NK-92 treated with Interleukin-12 subunit alpha and Interleukin-12 subunit beta, amount 100 ng/mL, for 24 hours (cell line): ENCODE data around the gene ST14.
"Not testable (repeated sequence)": the region's sequence is repeated elsewhere in the genome, so short reads cannot be mapped to it uniquely, and the experiment has no call there.

Experiments
- DNase-seq: peaks from one replicate; lab custom pipeline; 2025; lab: John Stamatoyannopoulos, UW

Gene ST14

DNA sequence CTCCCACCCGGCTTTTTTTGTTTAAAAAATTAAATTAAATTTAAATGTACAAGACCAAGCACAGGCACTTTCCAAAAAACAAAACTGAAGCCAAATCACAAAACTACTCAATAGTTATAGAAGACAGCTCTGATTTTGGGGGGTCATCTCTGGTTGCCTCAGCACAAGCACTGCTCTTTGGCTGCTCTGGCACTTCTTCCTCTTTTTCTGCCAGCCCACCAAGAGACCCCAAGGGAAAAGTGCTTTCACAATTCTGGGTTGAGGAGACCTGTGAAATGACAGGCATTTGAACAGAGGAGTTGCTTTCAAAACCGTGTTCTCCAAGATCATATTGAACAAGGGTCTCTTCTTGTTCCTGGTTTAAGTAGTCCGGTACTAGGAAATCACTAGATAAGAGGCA is 74.3 kb downstream of the ST14 start:
- not testable (repeated sequence) for DNase-seq

DNA sequence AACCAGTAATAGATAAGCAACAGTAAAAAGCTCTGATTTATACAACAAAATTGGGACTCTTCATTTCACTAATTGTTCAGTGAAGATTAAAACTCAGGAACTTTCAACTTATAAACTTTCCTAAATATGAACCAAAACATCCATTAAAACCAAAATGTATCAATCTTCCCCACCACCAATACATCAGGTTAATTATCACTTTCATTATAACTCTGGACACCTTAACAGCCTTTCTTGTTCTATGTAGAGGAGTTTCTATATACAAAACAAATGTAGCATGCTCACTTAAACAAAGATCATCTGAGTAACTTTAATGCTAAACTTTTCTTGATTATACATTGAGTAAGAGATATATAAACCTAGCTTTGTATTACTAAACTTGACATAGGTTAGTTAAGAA is 74.7 kb downstream of the ST14 start:
- DNase-seq: no peak

DNA sequence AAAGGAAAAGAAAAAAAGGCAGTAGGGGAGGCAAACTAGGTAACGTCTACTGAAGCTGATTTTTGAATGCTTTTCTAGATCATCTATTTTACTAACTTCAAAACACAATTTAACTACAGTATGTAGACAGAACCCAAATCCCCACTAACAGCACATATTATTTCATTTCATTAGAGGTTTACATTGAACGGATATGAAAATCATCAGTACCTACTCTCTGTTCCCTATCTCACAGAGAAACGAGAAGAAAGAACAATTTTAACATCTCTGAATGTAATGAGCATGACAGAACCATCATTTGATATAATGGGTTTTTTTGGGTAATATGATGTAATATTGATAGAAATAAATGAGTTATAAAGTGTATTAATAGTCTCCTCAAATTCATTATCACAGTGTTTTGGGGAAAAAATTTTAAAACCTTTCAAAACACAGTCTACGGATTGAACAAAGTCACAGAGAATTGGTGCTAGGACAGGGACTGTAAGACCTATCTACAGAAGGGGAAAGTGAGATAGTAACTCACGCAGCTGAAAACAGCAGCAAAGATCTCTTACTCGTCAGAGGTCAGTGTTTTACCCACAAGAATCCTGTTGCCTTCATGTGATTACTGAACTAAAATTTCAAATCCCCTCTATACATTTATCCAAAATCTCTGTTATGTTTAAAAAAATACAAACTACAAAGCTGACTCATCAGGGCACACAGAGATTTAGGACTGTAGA is 77.9 kb downstream of the ST14 start:
- DNase-seq: no peak

DNA sequence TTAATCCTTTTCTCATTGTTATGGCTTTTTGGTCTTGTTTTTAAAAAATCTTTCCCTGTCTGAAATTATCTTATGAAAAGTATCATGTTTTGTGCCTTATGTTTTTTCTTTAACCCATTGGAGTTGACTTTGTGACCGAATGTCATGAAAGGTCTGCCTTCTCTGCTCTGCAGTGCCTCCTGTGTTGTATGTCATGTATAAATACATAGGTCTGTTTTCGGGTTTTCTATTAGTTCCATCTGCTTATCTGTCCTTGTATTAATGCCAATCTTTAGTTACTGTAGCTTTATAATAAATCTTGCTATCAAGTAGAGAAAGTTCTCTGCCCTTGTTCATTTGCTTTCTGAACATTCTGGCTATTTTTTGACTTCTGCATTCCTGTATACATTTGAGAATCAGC is 82.1 kb downstream of the ST14 start:
- no peak for DNase-seq

DNA sequence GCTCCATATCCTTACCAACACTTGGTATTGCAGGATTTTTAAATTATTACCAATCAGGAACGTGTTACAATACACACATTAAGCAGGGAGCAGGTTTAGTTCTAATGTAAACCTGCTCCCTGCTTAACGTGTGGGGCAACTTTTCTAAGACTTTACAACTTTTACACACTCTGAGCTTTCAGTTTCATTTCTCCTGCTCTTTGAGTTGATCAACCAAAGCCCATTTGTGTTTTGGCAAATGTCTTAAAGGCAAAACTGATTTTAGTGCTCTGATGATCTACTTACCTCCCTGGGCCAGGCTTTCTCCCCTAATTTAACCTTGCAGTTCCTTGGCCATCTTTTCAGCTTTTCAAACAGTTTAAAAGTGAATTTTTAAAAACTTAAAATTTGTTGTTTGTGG is 84.2 kb downstream of the ST14 start:
- DNase-seq: no peak

DNA sequence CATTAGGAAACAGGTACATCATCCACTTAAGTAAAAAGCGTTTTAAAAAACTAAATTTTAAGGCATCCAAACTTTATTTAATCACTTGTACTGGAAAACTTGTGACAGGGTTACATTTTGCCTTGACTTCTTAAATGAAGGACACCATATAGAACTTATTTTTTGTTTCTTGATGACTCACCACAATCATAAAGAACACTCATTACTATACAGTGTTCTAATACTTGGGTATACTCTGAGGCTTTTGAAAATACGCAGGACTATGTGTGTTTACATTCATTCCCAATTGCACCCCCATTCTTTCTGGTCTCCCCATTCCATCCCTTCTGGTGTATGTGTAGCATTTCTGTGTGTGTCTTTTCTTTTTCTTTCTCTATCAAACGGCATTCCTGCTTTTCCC is 85.3 kb downstream of the ST14 start:
- no peak for DNase-seq

DNA sequence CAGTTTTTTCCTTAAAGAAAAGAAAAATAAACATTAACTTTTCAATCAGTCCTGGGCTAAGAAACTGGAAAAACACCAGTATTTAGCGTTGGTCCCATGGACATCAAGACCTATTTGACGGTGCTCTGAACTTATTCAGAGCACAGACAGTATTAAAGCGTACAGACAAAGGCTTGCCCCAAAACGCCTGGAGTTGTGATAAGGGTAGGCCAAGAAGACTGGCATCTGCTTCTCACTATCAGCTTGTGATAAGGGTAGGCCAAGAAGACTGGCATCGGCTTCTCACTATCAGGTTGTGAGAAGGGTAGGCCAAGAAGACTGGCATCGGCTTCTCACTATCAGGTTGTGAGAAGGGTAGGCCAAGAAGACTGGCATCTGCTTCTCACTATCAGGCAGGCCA is 85.8 kb downstream of the ST14 start:
- DNase-seq: not testable (repeated sequence)

DNA sequence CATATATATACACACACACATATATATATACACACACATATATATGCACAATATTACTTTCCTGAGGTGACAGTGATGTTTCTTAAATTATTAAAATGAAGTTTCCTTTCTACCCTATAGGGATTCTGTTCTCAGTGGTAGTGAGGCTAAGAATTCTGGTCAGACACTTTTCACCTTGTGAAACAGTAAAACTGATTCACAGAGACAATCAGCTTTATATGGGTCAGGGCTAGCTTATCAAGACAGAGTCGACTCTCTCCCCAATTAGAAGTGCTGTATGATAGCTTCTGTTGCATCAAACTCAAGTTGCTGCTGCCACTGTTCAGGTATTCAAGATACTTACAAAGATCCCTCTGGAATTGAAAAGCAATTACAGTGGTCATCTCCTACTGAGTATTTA is 86.7 kb downstream of the ST14 start:
- DNase-seq: no peak

DNA sequence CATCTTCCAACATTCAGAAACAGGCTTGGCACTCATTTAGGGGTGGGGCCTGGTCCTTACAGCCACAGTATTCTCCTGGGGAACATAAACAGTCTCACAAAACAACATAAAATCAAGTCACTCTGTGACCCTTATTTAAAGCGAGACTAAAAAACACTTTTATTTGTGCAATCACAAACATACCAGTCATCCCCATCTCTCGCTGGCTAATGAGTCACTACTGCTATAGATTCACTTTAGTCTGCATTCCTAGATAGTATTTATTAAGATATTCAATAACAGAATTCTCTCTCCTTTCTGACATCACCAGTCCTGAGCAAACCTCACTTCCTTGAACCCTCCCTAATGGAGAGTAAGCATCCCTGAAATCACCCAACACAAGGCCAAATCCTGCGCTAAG is 87.2 kb downstream of the ST14 start:
- no peak for DNase-seq

DNA sequence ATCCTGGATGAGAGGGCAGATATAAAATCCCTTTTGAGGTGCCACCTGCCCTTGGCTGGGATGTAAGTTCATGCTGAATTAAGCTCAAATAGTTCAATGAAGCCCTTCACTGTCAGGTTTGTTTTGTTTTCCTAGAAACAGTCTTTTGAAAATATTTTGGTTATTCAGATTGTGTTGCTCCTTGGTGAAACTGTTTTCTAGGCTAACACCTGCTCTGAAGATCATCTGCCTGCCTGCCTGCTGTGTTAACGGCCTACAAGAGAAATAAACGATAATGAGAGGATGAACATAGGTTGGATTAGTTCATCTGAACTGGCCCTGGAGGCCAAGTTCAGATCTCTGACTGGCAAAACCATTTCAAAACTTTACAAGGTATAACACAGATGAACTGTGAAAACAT is 87.7 kb downstream of the ST14 start:
- DNase-seq: no peak

DNA sequence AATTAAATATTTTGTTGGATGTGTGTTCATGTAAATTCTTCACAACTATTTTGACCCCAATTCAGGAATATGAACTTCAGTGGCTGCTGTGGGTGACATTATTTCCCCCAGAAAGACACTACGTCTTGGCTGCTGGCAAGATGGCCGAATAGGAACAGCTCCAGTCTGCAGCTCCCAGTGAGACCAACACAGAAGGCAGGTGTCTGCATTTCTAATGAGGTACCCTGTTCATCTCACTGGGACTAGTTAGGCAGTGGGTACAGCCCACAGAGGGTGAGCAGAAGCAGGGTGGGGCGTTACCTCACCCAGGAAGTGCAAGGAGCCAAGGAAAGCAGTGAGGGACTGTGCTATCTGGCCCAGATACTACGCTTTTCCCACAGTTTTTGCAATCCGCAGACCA is 89.8 kb downstream of the ST14 start:
- no peak for DNase-seq

DNA sequence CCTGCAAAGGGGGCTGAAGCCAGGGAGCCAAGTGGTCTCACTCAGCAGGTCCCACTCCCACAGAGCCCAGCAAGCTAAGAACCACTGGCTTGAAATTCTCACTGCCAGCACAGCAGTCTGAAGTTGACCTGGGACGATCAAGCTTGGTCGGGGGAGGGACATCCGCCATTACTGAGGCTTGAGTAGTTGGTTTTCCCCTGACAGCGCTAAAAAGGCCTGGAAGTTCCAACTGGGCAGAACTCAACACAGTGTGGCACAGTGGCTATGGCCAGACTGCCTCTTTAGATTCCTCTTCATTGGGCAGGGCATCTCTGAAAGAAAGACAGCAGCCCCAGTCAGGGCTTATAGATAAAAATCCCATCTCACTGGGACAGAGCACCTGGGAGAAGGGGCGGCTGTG is 90.3 kb downstream of the ST14 start:
- DNase-seq: not testable (repeated sequence)

DNA sequence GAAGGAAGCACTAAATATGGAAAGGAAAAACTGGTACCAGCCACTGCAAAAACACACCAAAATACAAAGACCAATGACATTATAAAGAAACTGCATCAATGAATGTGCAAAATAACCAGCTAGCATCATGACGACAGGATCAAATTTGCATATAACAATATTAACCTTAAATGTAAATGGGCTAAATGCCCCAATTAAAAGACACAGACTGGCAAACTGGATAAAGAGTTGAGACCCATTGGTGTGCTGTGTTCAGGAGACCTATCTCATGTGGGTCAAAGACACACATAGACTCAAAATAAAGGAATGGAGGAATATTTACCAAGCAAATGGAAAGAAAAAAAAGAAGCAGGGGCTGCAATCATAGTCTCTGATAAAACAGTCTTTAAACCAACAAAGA is 92.2 kb downstream of the ST14 start:
- DNase-seq: not testable (repeated sequence)
